Endothelial cell of umbilical vein (primary cell): ENCODE data around the gene KSR1. TPM values are rescaled to one million over a fixed set of nuclear protein-coding genes. Genes with fewer than 3 reads are reported as not detected.

Experiments used
- BruUV-seq: library from RNA; stranded (reverse); fragments of 400-500 nt; replicated peaks from 2 replicates; lab custom pipeline; 2021; lab: Mats Ljungman, UMichigan
- CTCF ChIA-PET: fragments of 300-600, 350-600 bp; sonication (Branson Sonifier 250); formaldehyde crosslinking; loops from one replicate; lab custom pipeline; 2021; ENCODE audit warnings: antibody characterized with exemption, inconsistent platforms; lab: Charles Lee
- POLR2A ChIA-PET: fragments of 300-600, 350-600 bp; sonication (Branson Sonifier 250); formaldehyde crosslinking; loops from one replicate; lab custom pipeline; 2021; ENCODE audit warnings: antibody characterized with exemption, inconsistent platforms; lab: Charles Lee
- DNase-seq: peaks from one replicate; pipeline ENCODE4 v3.0.0-alpha.2; 2011; ENCODE audit warnings: low read depth, low spot score
- FAIRE-seq: peaks from 2 replicates; lab custom pipeline; 2011; peaks lifted over from hg19 to GRCh38; lab: Jason Lieb, UNC
- H2AFZ ChIP-seq: 2 replicates; pipeline ENCODE4 v1.6.0; 2012; ENCODE audit warnings: low read depth, low read length, control low read depth, inconsistent platforms
- H3K27ac ChIP-seq: 2 replicates; pipeline ENCODE4 v1.5.1; 2011; ENCODE audit warnings: low read depth, mild to moderate bottlenecking, control low read depth, low read length, moderate library complexity; ENCODE audit not compliant: insufficient read depth
- H3K27me3 ChIP-seq, 2 experiments: 2 replicates each; pipeline versions ENCODE4 v1.6.0 to v1.6.1; 2011; ENCODE audit warnings: low read length in 2 of 2, mixed read lengths in 1 of 2; ENCODE audit not compliant: control insufficient read depth in 2 of 2, insufficient read depth in 2 of 2
- H3K36me3 ChIP-seq, 2 experiments: 2 replicates in 1 of 2; 3 replicates in 1 of 2; pipeline ENCODE4 v1.5.1; 2011; ENCODE audit warnings: low read length in 2 of 2, mild to moderate bottlenecking in 1 of 2, moderate library complexity in 1 of 2; ENCODE audit not compliant: control insufficient read depth in 2 of 2, insufficient read depth in 2 of 2; ENCODE audit errors: extremely low read depth in 1 of 2
- H3K4me1 ChIP-seq: 3 replicates; pipeline ENCODE4 v1.5.1; 2011; ENCODE audit warnings: mild to moderate bottlenecking, low read length; ENCODE audit not compliant: control insufficient read depth, insufficient read depth; ENCODE audit errors: extremely low read depth
- H3K4me2 ChIP-seq: 2 replicates; pipeline ENCODE4 v1.6.1; 2011; ENCODE audit warnings: low read length, control low read depth, mixed read lengths; ENCODE audit not compliant: insufficient read depth
- H3K4me3 ChIP-seq, 3 experiments: fragments of 200-600 bp in 1 of 3; sonication (generic), shearing (Covaris generic) in 1 of 3; replicated peaks in 1 of 3; 2 replicates each; pipeline ENCODE4 v1.5.1; 2011 to 2016; ENCODE audit warnings: control low read depth in 3 of 3, low read length in 3 of 3, mild to moderate bottlenecking in 2 of 3, inconsistent platforms in 1 of 3, low read depth in 1 of 3, moderate library complexity in 1 of 3; ENCODE audit not compliant: insufficient read depth in 1 of 3
- H3K79me2 ChIP-seq: 2 replicates; pipeline ENCODE4 v1.6.0; 2012; ENCODE audit warnings: low read length, inconsistent platforms; ENCODE audit not compliant: control insufficient read depth, insufficient read depth
- H3K9ac ChIP-seq: replicated peaks from 2 replicates; pipeline ENCODE3; 2011; ENCODE audit warnings: low read length, control low read depth; ENCODE audit not compliant: insufficient read depth; ENCODE audit errors: extremely low read depth
- H3K9me1 ChIP-seq: replicated peaks from 3 replicates; pipeline ENCODE4 v1.6.0; 2011; ENCODE audit warnings: mild to moderate bottlenecking, low read length; ENCODE audit not compliant: control insufficient read depth, insufficient read depth; ENCODE audit errors: extremely low read depth
- H3K9me3 ChIP-seq: replicated peaks from 2 replicates; pipeline ENCODE4 v1.5.1; 2012; ENCODE audit warnings: low read length, inconsistent platforms; ENCODE audit not compliant: control insufficient read depth, insufficient read depth
- H4K20me1 ChIP-seq: replicated peaks from 2 replicates; pipeline ENCODE3; 2011; ENCODE audit warnings: mild to moderate bottlenecking, low read length; ENCODE audit not compliant: control insufficient read depth, insufficient read depth; ENCODE audit errors: extremely low read depth
- EZH2 ChIP-seq: IDR thresholded peaks from 2 replicates; pipeline ENCODE4 v1.6.1; 2012; ENCODE audit warnings: borderline replicate concordance, low read depth, mild to moderate bottlenecking, moderate library complexity, low read length, inconsistent platforms; ENCODE audit not compliant: severe bottlenecking
- FOS ChIP-seq: IDR thresholded peaks from 2 replicates; pipeline ENCODE4 v1.6.1; 2011; ENCODE audit warnings: mild to moderate bottlenecking, low read length, moderate library complexity, borderline replicate concordance; ENCODE audit not compliant: insufficient read depth
- GATA2 ChIP-seq: IDR thresholded peaks from 2 replicates; pipeline ENCODE4 v1.7.0; 2011; ENCODE audit warnings: low read depth, mild to moderate bottlenecking, moderate library complexity, mixed read lengths, low read length; ENCODE audit not compliant: insufficient read length, insufficient read depth
- JUN ChIP-seq: IDR thresholded peaks from 2 replicates; pipeline ENCODE4 v1.6.1; 2011; ENCODE audit warnings: borderline replicate concordance, low read depth; ENCODE audit not compliant: insufficient read length, insufficient read depth
- MYC ChIP-seq: IDR thresholded peaks from one replicate; pipeline ENCODE4 v1.6.1; 2011; ENCODE audit warnings: mild to moderate bottlenecking, low read depth, low read length
- POLR2A ChIP-seq: IDR thresholded peaks from 2 replicates; pipeline ENCODE4 v1.6.1; 2012; ENCODE audit warnings: low read depth, mild to moderate bottlenecking, control low read depth, low read length
- POLR2AphosphoS5 ChIP-seq: IDR thresholded peaks from 2 replicates; pipeline ENCODE4 v1.6.1; 2012; ENCODE audit warnings: low read depth, mild to moderate bottlenecking, control low read depth, low read length, moderate library complexity; ENCODE audit not compliant: insufficient read depth
- dilution Hi-C: fragments of 300-500 bp; cut with MboI; formaldehyde crosslinking; loops from one replicate; pipeline ENCODE4 v1.15.0; 2019; ENCODE audit warnings: low sequenced_read_pairs; ENCODE audit not compliant: extremely low pct_ligation_motif_present
- intact Hi-C: fragments of 100-400 bp; cut with micrococcal nuclease; formaldehyde crosslinking; loops from one replicate; pipeline ENCODE4 v1.10.0; 2022
- polyA plus RNA-seq, 4 experiments: library from polyadenylated mRNA; depleted of rRNA in 3 of 4; stranded (reverse) in 3 of 4; unstranded in 1 of 4; fragments of >200 nt; gene quantifications; 2 replicates each; pipeline versions ENCODE4 v1.2.1 to v1.2.3, GENCODE V29; 2011 to 2012; ENCODE audit warnings: missing spikeins in 1 of 4
- total RNA-seq: library from RNA; stranded (reverse); gene quantifications from 2 replicates; pipeline ENCODE4 v1.2.3, GENCODE V29; 2021
- TF ChIP-seq, protein P1 (sequence below): IDR thresholded peaks from 2 replicates; pipeline ENCODE4 v1.6.1; 2011; ENCODE audit not compliant: insufficient read depth, insufficient read length
- TF ChIP-seq, protein P2 (sequence below), 2 donors: IDR thresholded peaks; 1 replicate in 1 of 2; 2 replicates in 1 of 2; pipeline ENCODE4 v1.5.1; 2011; ENCODE audit warnings: low read length in 2 of 2, mild to moderate bottlenecking in 2 of 2, moderate library complexity in 2 of 2, control low read depth in 1 of 2, inconsistent platforms in 1 of 2, low read depth in 1 of 2; ENCODE audit not compliant: insufficient read depth in 1 of 2; ENCODE audit errors: extremely low read depth in 1 of 2

The KSR1 gene
- total and polyA plus RNA-seq, 2 donors (not counting 3 experiments of a cell fraction or from before 2014, with no cell fraction given): 35.4 to 80.2 TPM

DNA sequence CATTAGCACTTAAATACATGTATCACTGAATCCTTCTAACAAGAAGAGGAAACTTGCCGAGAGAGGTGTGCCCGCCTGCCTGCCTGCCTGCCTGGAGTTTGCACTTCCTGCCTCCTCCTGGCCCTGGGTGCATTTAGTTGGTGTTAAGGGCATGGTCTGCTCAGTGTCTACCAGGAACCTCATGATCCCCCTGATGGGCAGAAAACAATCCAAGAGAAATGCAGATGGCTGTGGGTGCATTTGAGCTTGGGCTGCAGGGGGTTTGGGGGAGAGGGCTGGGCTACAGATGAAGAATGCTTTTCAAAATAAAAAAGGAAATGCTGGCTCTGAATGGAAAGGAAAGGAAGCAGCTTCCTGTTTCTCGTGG, 10.1 kb downstream of the KSR1 start:
- no TSS peak for BruUV-seq
- no peaks in the 10 kb centered on the region for H3K36me3 ChIP-seq
- H3K9ac ChIP-seq: no peak overlapping the region
- DNase-seq (peak; percentile 36), FAIRE-seq (no peak)
- H3K4me2 ChIP-seq: peak overlapping the region; percentile 49
- H3K9me3 ChIP-seq: no peaks in the 10 kb centered on the region
- peak overlapping the region; percentile 23 for H2AFZ ChIP-seq
- no peaks in the 10 kb centered on the region for H3K9me1 ChIP-seq
- peaks cover 59% of the 10 kb centered on the region for H3K79me2 ChIP-seq
- peaks cover 11% of the 10 kb centered on the region for H3K4me1 ChIP-seq
- H4K20me1 ChIP-seq: no peaks in the 10 kb centered on the region
- H3K27ac ChIP-seq: no peak overlapping the region
- H3K27me3 ChIP-seq: no peaks in the 10 kb centered on the region
- POLR2A ChIA-PET: no interaction called here
- TF ChIP-seq, protein P1, sequence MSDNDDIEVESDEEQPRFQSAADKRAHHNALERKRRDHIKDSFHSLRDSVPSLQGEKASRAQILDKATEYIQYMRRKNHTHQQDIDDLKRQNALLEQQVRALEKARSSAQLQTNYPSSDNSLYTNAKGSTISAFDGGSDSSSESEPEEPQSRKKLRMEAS: no peak
- no peak for TF ChIP-seq POLR2AphosphoS5
- TF ChIP-seq MYC: no peak
- TF ChIP-seq FOS: no peak
- no peak for TF ChIP-seq JUN
- TF ChIP-seq, protein P2, sequence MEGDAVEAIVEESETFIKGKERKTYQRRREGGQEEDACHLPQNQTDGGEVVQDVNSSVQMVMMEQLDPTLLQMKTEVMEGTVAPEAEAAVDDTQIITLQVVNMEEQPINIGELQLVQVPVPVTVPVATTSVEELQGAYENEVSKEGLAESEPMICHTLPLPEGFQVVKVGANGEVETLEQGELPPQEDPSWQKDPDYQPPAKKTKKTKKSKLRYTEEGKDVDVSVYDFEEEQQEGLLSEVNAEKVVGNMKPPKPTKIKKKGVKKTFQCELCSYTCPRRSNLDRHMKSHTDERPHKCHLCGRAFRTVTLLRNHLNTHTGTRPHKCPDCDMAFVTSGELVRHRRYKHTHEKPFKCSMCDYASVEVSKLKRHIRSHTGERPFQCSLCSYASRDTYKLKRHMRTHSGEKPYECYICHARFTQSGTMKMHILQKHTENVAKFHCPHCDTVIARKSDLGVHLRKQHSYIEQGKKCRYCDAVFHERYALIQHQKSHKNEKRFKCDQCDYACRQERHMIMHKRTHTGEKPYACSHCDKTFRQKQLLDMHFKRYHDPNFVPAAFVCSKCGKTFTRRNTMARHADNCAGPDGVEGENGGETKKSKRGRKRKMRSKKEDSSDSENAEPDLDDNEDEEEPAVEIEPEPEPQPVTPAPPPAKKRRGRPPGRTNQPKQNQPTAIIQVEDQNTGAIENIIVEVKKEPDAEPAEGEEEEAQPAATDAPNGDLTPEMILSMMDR (IDR thresholded peaks at IDR 0.05; ENCODE audit: extremely low read depth in 1 of 2, insufficient read depth in 1 of 2, low read depth in 1 of 2, low read length in 2 of 2): no peak
- TF ChIP-seq GATA2: no peak
- no peak for TF ChIP-seq EZH2
- no peak for TF ChIP-seq POLR2A
- intact Hi-C loops (no loop called here), dilution Hi-C loops (no loop called here)
- no peak overlapping the region for H3K4me3 ChIP-seq
- CTCF ChIA-PET: interaction anchor here (0.5 to 4.4 kb wide), 6 partner anchors 11 to 133 kb away, joined by 3 to 24 read pairs (median 4); partner anchors contain the start of gene KSR1
